Activated T-cell treated with anti-CD3 and anti-CD28 coated beads for 24 hours (primary cell): ENCODE results near the gene PTPRJ.
"Not testable (repeated sequence)": the region's sequence is repeated elsewhere in the genome, so short reads cannot be mapped to it uniquely, and the experiment has no call there.

Experiments
- DNase-seq: peaks from one replicate; pipeline ENCODE4 v3.0.0-alpha.2; 2020; ENCODE audit warnings: low read depth

The PTPRJ gene

GRCh38 chr11:48163360-48164100 is 183.2 kb downstream of the PTPRJ start:
- no peak for DNase-seq

DNA sequence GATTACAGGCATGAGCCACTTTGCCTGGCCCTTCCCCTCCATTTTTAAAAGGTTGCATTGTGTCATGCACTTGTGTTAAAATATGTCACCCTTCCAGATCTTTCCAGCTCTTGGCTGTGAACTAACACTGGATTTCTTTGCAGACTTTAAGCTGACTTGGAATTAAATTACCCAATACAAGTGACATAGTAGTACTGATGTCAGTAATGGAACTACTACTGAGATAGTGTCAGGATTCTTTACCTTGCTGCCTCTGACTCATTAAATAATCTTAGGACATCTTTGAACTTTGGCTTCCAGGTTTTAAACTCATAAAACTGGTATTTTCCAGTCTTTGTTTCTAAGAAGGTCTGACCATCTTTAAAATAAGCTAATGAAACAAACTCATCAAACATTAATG is 184.5 kb downstream of the PTPRJ start:
- DNase-seq, result no peak

DNA sequence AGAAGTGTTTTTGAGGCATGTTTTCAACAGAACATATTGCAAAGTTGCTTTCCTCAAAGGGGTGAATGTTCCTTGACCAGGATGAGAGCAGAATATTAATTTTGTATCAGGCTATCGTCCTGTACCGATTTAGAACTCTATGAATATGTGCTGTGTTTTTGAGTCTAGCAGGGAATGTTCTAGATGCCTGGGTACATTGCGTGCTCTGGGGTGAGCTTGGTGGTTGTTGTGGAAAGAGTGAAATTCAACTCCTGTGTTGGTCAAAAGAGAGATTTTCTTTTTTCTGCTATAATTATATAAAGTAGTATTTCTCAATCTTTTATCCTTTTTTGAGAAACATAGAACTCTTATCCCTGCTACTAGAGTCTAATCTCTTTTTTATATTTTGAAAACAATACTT is 185.1 kb downstream of the PTPRJ start:
- no peak for DNase-seq

- DNase-seq, result no peak
Measured at GRCh38 chr11:48167380-48167779, 187.0 kb downstream of the PTPRJ start.

DNA sequence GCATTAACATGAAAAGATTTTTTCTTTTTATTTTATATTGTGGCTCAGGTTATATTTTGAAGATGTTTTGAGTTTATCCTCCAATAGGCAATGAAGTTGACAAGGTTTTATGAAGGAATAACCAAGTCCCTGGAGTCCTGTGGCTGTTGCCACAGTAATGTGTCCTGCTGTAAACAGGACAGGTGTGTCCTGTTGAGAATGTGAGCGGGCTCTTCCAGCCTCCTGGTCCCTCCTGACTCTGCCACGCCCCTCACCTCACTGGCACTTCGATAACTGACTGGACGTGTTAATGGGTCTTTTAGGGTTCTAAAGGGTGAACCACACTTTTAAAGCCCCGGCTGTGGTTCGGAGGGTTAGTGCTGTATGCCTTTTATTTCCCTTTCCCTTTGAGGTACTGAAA is 188.5 kb downstream of the PTPRJ start:
- no peak for DNase-seq

- DNase-seq, result no peak
Measured at GRCh38 chr11:48169259-48169658, 188.9 kb downstream of the PTPRJ start.

DNA sequence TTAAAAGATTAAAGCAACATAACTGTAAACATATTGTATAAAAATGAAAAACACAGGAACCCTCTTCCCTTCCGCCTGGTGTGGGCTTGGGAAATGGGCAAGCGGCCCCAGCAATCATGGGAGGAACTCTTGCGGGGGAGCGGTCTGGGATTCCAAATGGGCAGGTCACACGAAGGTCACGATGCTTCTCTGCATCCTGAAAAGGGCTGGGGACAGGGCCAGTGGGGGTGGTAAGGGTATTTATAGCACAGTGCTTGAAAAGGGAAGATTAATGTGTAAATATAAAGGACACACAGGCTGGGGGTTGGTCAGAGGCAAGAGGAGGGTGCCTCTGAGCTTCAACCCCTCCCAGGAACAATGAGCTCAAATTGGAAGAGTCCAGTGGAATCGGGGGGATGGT is 189.4 kb downstream of the PTPRJ start:
- DNase-seq, result no peak

GRCh38 chr11:48170241-48171233 is 190.2 kb downstream of the PTPRJ start:
- no peak for DNase-seq

DNA sequence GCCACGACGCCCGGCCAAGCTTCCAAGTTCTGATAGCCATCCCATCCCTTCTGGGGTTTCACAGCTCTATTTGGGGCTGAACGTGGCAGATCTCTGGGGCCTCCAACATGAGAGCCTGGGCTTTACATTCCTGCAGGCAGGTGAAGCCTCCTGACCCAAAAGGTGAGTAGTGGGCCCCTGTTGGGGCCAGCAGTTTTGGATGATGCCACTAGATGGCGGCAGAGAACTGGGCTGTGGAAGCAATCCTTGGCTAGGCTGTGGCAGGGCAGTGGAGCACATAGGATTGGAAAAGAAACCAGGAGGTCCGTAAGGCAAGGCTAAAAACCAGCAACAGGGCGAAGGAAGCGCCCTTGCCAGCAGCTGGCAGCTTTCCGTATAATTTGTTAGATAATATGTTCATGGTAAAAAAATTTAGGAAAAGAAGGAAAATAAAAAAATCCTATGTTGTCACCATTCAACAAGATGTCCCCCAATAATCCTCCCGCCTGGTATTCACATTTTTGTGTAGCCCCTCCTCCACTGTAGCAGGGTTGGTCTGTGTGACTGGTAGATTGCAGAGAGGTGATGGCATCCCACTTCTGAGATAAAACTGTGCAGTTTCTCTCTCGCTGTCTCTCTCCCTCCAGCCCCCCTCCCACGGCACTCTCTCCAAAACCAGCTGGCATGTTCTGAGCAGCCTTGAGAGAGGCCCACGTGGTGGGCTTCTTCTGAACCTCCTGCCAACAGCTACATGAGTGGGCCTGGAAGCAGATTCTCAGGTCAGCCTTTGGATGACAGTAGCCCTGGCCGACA is 192.7 kb downstream of the PTPRJ start:
- peak; percentile 46 for DNase-seq

DNA sequence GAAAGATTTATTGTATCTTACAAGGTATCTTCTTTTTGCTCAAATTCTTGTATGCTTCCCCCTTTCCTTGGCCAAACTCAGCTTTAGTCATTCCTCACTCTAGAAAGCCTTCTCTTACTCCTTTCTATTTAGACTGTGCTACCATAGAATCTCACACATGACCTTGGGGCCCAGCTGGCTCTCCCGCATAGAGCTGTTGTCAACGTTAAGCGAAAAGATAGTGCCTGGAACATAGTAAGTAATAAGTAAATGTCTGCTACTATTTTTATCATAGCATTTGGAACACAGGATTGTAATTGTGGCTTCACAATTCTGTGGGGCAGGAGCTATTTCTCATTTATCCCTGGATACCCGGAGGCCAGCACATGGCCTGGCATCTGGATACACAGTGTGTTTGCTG is 197.3 kb downstream of the PTPRJ start:
- DNase-seq, result no peak

DNA sequence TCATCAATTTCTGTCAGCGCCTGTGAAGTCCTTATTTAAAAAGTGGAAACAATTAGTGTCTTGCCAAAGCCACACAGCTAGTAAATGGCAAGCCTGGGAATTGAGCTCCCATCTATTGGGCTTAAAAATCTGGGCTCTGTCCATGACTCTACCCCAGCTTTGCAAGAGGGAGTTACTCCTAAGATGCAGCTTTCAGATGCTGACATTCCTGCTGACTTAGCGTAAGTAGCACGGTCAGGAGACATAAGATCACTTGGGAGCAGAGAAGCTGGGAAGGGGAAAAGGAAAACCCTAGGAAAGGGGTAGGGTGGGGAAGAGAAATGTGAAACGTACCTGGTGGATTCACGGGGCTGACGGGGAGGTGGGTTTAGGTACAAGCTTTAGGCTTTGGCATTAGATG is 200.3 kb downstream of the PTPRJ start:
- no peak for DNase-seq

DNA sequence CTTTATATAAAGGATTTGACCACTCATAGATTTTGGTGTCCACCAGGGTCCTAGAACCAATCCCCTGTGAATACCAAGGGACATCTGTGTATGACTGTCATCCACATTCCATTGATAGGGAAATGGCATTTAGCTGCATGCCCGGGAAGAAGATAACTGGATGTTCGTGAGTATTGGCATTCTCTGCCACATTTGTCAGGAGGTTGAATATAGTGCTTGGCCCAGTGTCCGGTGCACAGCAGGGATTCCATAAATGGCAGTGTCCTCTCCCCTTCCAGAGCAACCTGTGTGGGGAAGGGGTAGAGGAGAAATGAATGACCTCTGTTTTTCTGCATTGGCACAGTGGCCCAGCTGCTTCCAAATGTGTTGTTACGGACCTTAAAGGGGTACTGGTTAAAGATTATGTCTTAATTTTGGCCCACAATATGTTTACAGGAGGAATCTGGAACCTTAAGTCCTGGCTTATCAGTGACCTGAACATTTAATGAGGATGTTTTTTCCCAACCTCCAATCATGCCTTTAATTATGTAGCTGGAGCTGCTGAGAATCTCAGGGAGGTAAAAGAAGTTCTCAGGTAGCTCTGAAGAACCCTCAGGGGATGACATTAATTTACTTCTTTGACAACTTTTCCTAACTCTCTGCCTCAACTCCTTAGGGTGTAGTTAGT is 202.6 kb downstream of the PTPRJ start:
- no peak for DNase-seq

- DNase-seq, result no peak
Measured at GRCh38 chr11:48184452-48184851, 204.1 kb downstream of the PTPRJ start.

- DNase-seq, result not testable (repeated sequence)
Measured at GRCh38 chr11:48190906-48191654, 210.7 kb downstream of the PTPRJ start.

- no peak for DNase-seq
Measured at GRCh38 chr11:48193876-48194275, 213.5 kb downstream of the PTPRJ start.

DNA sequence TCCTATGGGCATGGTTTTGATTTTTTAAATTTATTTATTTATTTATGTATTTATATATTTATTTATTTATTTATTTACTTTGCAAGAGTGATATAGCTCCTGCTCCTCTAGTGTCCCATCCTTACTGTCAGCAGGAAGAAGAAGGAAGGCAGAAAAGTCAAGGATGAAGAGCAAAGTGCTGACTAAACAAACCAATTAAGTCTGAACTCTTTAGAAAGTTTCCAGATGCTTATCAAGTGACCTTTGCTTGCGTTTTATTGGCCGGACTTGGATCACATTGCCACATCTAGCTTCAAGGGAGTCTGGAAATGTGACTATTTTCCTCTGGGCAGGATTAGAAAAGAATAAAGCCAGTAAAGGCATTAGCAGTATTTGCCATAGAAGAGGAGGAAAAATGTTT is 227.5 kb downstream of the PTPRJ start:
- no peak for DNase-seq

- DNase-seq, result no peak
Measured at GRCh38 chr11:48210052-48210451, 229.7 kb downstream of the PTPRJ start.

- no peak for DNase-seq
Measured at GRCh38 chr11:48216510-48216909, 236.2 kb downstream of the PTPRJ start, which contains the start of gene OR4B1. Gene OR4B1, plus strand, starts transcription at chr11:48216810. Its CDS starts 0 bp downstream, at chr11:48216810.
